Keratinocyte (primary cell): ENCODE results near the gene ACAN. TPM values are rescaled to one million over a fixed set of nuclear protein-coding genes. Genes with fewer than 3 reads are reported as not detected.

Experiments
- DNase-seq: peaks from one replicate; pipeline ENCODE4 v3.0.0-alpha.2; 2011; ENCODE audit warnings: low read depth, missing footprints, low spot score
- FAIRE-seq: peaks from 2 replicates; lab custom pipeline; 2011; peaks lifted over from hg19 to GRCh38; lab: Jason Lieb, UNC
- H2AFZ ChIP-seq: 2 replicates; pipeline ENCODE4 v1.6.0; 2012; ENCODE audit warnings: low read length, control low read depth, inconsistent platforms; ENCODE audit not compliant: control insufficient read depth
- H3K27ac ChIP-seq: 2 replicates; pipeline ENCODE4 v1.5.1; 2011; ENCODE audit warnings: low read length; ENCODE audit not compliant: control insufficient read depth, insufficient read depth
- H3K27me3 ChIP-seq: 3 replicates; pipeline ENCODE4 v1.6.0; 2011; ENCODE audit warnings: low read length; ENCODE audit not compliant: control insufficient read depth, insufficient read depth; ENCODE audit errors: extremely low read depth
- H3K36me3 ChIP-seq, 2 experiments: 2 replicates in 1 of 2; 3 replicates in 1 of 2; pipeline ENCODE4 v1.5.1; 2011; ENCODE audit warnings: low read length in 2 of 2, mild to moderate bottlenecking in 1 of 2; ENCODE audit not compliant: control insufficient read depth in 2 of 2, insufficient read depth in 2 of 2; ENCODE audit errors: extremely low read depth in 1 of 2
- H3K4me1 ChIP-seq: 3 replicates; pipeline ENCODE4 v1.5.1; 2011; ENCODE audit warnings: low read length; ENCODE audit not compliant: control insufficient read depth, insufficient read depth; ENCODE audit errors: extremely low read depth
- H3K4me2 ChIP-seq: 3 replicates; pipeline ENCODE4 v1.6.0; 2011; ENCODE audit warnings: low read depth, low read length; ENCODE audit not compliant: control insufficient read depth, insufficient read depth; ENCODE audit errors: extremely low read depth
- H3K4me3 ChIP-seq, 3 experiments: fragments of 200-600 bp in 1 of 3; sonication (generic) in 1 of 3; 2 replicates in 2 of 3; 3 replicates in 1 of 3; pipeline ENCODE4 v1.5.1; 2011 to 2016; ENCODE audit warnings: low read length in 3 of 3, mild to moderate bottlenecking in 3 of 3, control low read depth in 2 of 3, inconsistent platforms in 1 of 3, low read depth in 1 of 3, mixed read lengths in 1 of 3, mixed run types in 1 of 3, moderate library complexity in 1 of 3; ENCODE audit not compliant: control insufficient read depth in 2 of 3, insufficient read depth in 2 of 3; ENCODE audit errors: extremely low read depth in 1 of 3
- H3K79me2 ChIP-seq: 2 replicates; pipeline ENCODE4 v1.6.0; 2012; ENCODE audit warnings: low read length; ENCODE audit not compliant: control insufficient read depth, insufficient read depth
- H3K9ac ChIP-seq: 3 replicates; pipeline ENCODE4 v1.6.0; 2011; ENCODE audit warnings: low read length; ENCODE audit not compliant: control insufficient read depth, insufficient read depth; ENCODE audit errors: extremely low read depth
- H3K9me1 ChIP-seq: 3 replicates; pipeline ENCODE4 v1.6.0; 2011; ENCODE audit warnings: low read length; ENCODE audit not compliant: control insufficient read depth, insufficient read depth; ENCODE audit errors: extremely low read depth
- H3K9me3 ChIP-seq: 2 replicates; pipeline ENCODE4 v1.5.1; 2012; ENCODE audit warnings: low read depth, low read length; ENCODE audit not compliant: control insufficient read depth
- H4K20me1 ChIP-seq: 3 replicates; pipeline ENCODE4 v1.6.0; 2011; ENCODE audit warnings: low read length; ENCODE audit not compliant: control insufficient read depth, insufficient read depth; ENCODE audit errors: extremely low read depth
- EZH2 ChIP-seq: IDR thresholded peaks from one replicate; pipeline ENCODE4 v1.6.1; 2012; ENCODE audit warnings: inconsistent platforms, mild to moderate bottlenecking, low read length, moderate library complexity
- dilution Hi-C: fragments of 300-500 bp; cut with MboI; formaldehyde crosslinking; loops from one replicate; pipeline ENCODE4 v1.7.0; 2020; ENCODE audit warnings: low sequenced_read_pairs; ENCODE audit not compliant: extremely low pct_ligation_motif_present
- polyA plus RNA-seq, 5 experiments: library from polyadenylated mRNA; depleted of rRNA in 3 of 5; stranded (reverse) in 3 of 5; stranded (forward) in 1 of 5; unstranded in 1 of 5; fragments of >200 nt; gene quantifications; 1 replicate in 1 of 5; 2 replicates in 3 of 5; 3 replicates in 1 of 5; pipeline versions ENCODE4 v1.2.1 to v1.2.3, GENCODE V29; 2011 to 2012; ENCODE audit warnings: missing spikeins in 2 of 5, low read depth in 1 of 5, low replicate concordance in 1 of 5
- TF ChIP-seq, protein P1 (sequence below), 3 experiments: IDR thresholded peaks in 1 of 3; conservative IDR thresholded peaks in 1 of 3; optimal IDR thresholded peaks in 1 of 3; 2 replicates in 2 of 3; 3 replicates in 1 of 3; pipeline versions ENCODE3 to v1.5.1; 2011; ENCODE audit warnings: low read length in 3 of 3, mild to moderate bottlenecking in 3 of 3, moderate library complexity in 2 of 3, control low read depth in 1 of 3, inconsistent platforms in 1 of 3; ENCODE audit not compliant: insufficient read depth in 2 of 3; ENCODE audit errors: extremely low read depth in 1 of 3

The ACAN gene
- polyA plus RNA-seq, 1 donor (not counting 4 experiments of a cell fraction or from before 2014, with no cell fraction given), result not detected

- Histone ChIP-seq H3K4me3 (no peak overlapping the region), H3K4me2 (no peak overlapping the region), H3K79me2 (no peaks in the 10 kb centered on the region), H3K27me3 (no peaks in the 10 kb centered on the region), H3K36me3 (peaks cover 3 to 15% of the 10 kb centered on the region in 2 experiments), H2AFZ (no peak overlapping the region), H3K9me3 (no peaks in the 10 kb centered on the region), H3K9ac (no peak overlapping the region), H3K27ac (no peak overlapping the region), H3K4me1 (peaks cover 14% of the 10 kb centered on the region), H4K20me1 (no peaks in the 10 kb centered on the region), H3K9me1 (no peaks in the 10 kb centered on the region)
- dilution Hi-C loops, result no loop called here
- DNase-seq (no peak), FAIRE-seq (no peak)
- TF ChIP-seq EZH2, result no peak
- TF ChIP-seq, protein P1, sequence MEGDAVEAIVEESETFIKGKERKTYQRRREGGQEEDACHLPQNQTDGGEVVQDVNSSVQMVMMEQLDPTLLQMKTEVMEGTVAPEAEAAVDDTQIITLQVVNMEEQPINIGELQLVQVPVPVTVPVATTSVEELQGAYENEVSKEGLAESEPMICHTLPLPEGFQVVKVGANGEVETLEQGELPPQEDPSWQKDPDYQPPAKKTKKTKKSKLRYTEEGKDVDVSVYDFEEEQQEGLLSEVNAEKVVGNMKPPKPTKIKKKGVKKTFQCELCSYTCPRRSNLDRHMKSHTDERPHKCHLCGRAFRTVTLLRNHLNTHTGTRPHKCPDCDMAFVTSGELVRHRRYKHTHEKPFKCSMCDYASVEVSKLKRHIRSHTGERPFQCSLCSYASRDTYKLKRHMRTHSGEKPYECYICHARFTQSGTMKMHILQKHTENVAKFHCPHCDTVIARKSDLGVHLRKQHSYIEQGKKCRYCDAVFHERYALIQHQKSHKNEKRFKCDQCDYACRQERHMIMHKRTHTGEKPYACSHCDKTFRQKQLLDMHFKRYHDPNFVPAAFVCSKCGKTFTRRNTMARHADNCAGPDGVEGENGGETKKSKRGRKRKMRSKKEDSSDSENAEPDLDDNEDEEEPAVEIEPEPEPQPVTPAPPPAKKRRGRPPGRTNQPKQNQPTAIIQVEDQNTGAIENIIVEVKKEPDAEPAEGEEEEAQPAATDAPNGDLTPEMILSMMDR (optimal IDR thresholded peaks at IDR 0.05 in 1 of 3, IDR thresholded peaks at IDR 0.05 in 1 of 3, conservative IDR thresholded peaks at IDR 0.05 in 1 of 3; ENCODE audit: extremely low read depth in 1 of 3, insufficient read depth in 2 of 3, low read length in 3 of 3), result no peak
These were observed 98.4 kb downstream of the ACAN start for GRCh38 chr15:88901508-88902220.

GRCh38 chr15:88902221-88902835 lies 99.1 kb downstream of the ACAN start:
- H3K4me1 ChIP-seq, result peaks cover 8% of the 10 kb centered on the region
- H3K36me3 ChIP-seq, result peaks cover 3 to 18% of the 10 kb centered on the region in 2 experiments
- FAIRE-seq, result no peak
- no peaks in the 10 kb centered on the region for H3K27me3 ChIP-seq
- no peak overlapping the region for H2AFZ ChIP-seq
- dilution Hi-C loops, result no loop called here
- DNase-seq, result no peak
- H3K9me3 ChIP-seq, result no peaks in the 10 kb centered on the region
- no peak overlapping the region for H3K4me3 ChIP-seq
- no peak overlapping the region for H3K9ac ChIP-seq
- H3K79me2 ChIP-seq, result no peaks in the 10 kb centered on the region
- H3K27ac ChIP-seq, result no peak overlapping the region
- H4K20me1 ChIP-seq, result no peaks in the 10 kb centered on the region
- no peak overlapping the region for H3K4me2 ChIP-seq
- H3K9me1 ChIP-seq, result no peaks in the 10 kb centered on the region
- TF ChIP-seq, protein P1 (optimal IDR thresholded peaks at IDR 0.05 in 1 of 3, IDR thresholded peaks at IDR 0.05 in 1 of 3, conservative IDR thresholded peaks at IDR 0.05 in 1 of 3; ENCODE audit: extremely low read depth in 1 of 3, insufficient read depth in 2 of 3, low read length in 3 of 3), result no peak
- TF ChIP-seq EZH2, result no peak
